Psoas muscle (tissue), 8 donors: ENCODE data around the gene MAJIN. TPM values are rescaled to one million over a fixed set of nuclear protein-coding genes. Genes with fewer than 3 reads are reported as not detected.
A peak's percentile ranks its signal among the peaks of the same experiment; 100 is the strongest.
"Not testable (repeated sequence)": the region's sequence is repeated elsewhere in the genome, so short reads cannot be mapped to it uniquely, and the experiment has no call there.

ENCODE experiments used
- ATAC-seq, 4 donors: fragments of 200-7000 bp; cut with Tn5 transposase; one replicate each; pipeline ENCODE4 v1.9.1; 2020; ENCODE audit warnings: moderate library complexity in 3 of 4, mild to moderate bottlenecking in 2 of 4
- DNase-seq, 2 donors: peaks; one replicate each; pipeline ENCODE4 v3.0.0-alpha.2; 2020
- H3K27ac ChIP-seq: fragments of 200-600 bp; one replicate; pipeline ENCODE4 v1.8.0; 2022
- H3K27me3 ChIP-seq, 3 donors: fragments of 200-600 bp in 1 of 3; one replicate each; pipeline versions ENCODE4 v1.6.1 to v1.8.0; 2013 to 2022; ENCODE audit warnings: low read length in 2 of 3, mild to moderate bottlenecking in 2 of 3, moderate library complexity in 1 of 3; ENCODE audit not compliant: insufficient read depth in 3 of 3
- H3K36me3 ChIP-seq, 2 donors: fragments of 200-600 bp in 1 of 2; one replicate each; pipeline versions ENCODE4 v1.6.1 to v1.8.0; 2013 to 2022; ENCODE audit warnings: low read depth in 1 of 2, mild to moderate bottlenecking in 1 of 2, moderate library complexity in 1 of 2; ENCODE audit not compliant: insufficient read depth in 1 of 2
- H3K4me1 ChIP-seq: fragments of 200-600 bp; one replicate; pipeline ENCODE4 v1.8.0; 2022
- H3K4me3 ChIP-seq: fragments of 200-600 bp; one replicate; pipeline ENCODE4 v1.8.0; 2022; ENCODE audit warnings: mild to moderate bottlenecking
- H3K9me3 ChIP-seq: fragments of 200-600 bp; one replicate; pipeline ENCODE4 v1.8.0; 2022
- WGBS, 3 donors: extraction: QIAGEN DNeasy Blood & Tissue Kit; methylation state at CpG; one replicate each; pipeline versions ENCODE4 v1.1.6 to v1.1.7; 2013; 5-methylcytosine and 5-hydroxymethylcytosine counted together
- intact Hi-C, 2 donors: fragments of 100-400 bp; cut with DNase I; formaldehyde crosslinking; loops; one replicate each; pipeline versions ENCODE4 v1.11.0 to v1.14.2; 2022
- polyA plus RNA-seq, 3 donors: library from polyadenylated mRNA; stranded (reverse); fragments of 200-250 nt; gene quantifications; one replicate each; pipeline ENCODE4 v1.2.3, GENCODE V29; 2013
- total RNA-seq, 4 donors: library from RNA; stranded (reverse); fragmentation: NEBNext Ultra II Directional in 2 of 4; extraction: Animal tissue kit (Norgen Biotek cat#: 25700) in 2 of 4; gene quantifications; one replicate each; pipeline versions ENCODE4 v1.2.1 to v1.2.4, GENCODE V29; 2021 to 2023
- TF ChIP-seq, protein P1 (sequence below): fragments of 200-600 bp; IDR thresholded peaks from one replicate; pipeline ENCODE4 v1.8.0; 2022; ENCODE audit warnings: antibody characterized with exemption
- donor health status: healthy with polysubstance abuse.
- donor health status: DM: no; HTN: no; CAD: no; lungs with moderate emphysema.
- donor health status: Bipolar disorder and iron deficiency.
- donor health status: healthy.
- donor health status: DM: yes; HTN: yes; CAD: no.
- donor health status: DM: no; HTN: no; CAD: no.
- donor health status: DM: no; HTN: no; CAD: no.
- donor health status: DM: yes; HTN: yes; CAD: no.

The MAJIN gene
- total and polyA plus RNA-seq, 7 donors = not detected

DNA sequence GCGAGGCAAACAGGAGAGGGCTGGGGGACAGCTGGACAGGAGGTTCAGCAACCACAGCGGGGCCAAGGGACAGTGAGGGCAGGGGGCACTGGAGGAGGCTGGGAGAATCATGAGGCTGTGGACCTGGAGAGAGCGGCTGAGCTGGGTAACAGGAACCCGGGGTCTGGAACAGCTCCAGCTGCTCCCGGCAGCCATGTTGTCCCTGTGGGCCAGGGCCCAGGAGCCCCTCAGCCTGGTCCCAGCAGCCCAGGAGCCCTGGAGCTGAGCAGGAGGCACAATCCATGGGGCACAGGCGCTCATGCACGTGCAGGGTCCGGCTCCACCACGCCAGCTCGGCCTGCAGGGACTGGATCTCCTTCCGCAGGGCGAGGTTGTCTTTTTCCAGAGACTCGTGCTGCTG is 17.5 kb upstream of the MAJIN start:
- peak in 1 of 4 donors; percentile 28 for ATAC-seq

DNA sequence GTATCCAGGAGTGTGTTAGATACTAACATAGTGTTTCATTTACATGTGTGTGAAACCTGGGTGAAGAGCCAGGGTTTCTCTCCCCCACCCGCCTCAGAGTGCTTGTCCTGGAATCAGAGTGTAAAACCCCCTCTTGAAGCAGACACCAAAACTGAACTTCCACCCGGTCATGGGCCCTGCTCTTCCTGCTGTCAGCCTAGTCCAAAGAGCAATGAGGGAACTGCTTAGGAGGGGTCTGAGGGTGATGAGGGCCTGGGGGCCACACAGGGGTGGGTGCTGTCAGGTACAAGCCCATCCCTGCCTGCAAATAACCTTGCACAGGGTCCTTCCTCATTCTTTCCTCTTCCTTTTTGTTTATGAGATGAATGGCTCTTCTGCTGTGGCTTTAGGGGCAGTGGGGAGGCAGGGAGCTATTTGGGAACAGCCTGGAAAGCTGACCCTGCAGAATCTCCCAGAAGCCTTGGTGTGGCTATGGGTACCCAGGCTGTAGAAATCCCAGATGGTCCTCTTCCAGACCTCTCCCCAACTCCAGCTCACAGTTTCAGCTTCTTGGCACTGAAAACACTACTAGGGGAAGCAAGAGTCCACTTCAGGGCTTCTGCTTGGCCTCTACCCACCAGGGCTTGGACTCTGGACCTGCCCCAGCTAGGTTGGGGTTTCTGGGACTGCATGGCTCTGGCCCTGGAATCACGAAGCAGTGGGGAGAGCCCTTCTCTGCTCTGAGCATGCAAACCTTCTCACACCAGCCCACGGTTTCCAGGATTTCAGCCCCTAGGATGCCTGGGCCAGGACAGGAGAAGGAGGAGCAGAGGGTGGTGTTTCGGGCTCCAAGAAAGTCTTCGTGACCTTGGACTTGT is 16.3 kb upstream of the MAJIN start:
- WGBS, 3 donors = 80 to 85% (median 85%) methylated on average over 6 of the region's 6 CpGs
- peaks cover 3% of the 10 kb centered on the region for H3K4me1 ChIP-seq

More for the DNA sequence above, 17.5 kb upstream of the MAJIN start:
- peaks cover 0 to 13% of the 10 kb centered on the region in 2 donors for H3K36me3 ChIP-seq
- H3K27ac ChIP-seq = peak overlapping the region; percentile 46
- 55 to 65% (median 62%) methylated on average over 13 of the region's 13 CpGs for WGBS, 3 donors
- intact Hi-C loops = no loop called here
- peak overlapping the region; percentile 50 for H3K4me3 ChIP-seq
- no peaks in the 10 kb centered on the region for H3K9me3 ChIP-seq
- TF ChIP-seq, protein P1, sequence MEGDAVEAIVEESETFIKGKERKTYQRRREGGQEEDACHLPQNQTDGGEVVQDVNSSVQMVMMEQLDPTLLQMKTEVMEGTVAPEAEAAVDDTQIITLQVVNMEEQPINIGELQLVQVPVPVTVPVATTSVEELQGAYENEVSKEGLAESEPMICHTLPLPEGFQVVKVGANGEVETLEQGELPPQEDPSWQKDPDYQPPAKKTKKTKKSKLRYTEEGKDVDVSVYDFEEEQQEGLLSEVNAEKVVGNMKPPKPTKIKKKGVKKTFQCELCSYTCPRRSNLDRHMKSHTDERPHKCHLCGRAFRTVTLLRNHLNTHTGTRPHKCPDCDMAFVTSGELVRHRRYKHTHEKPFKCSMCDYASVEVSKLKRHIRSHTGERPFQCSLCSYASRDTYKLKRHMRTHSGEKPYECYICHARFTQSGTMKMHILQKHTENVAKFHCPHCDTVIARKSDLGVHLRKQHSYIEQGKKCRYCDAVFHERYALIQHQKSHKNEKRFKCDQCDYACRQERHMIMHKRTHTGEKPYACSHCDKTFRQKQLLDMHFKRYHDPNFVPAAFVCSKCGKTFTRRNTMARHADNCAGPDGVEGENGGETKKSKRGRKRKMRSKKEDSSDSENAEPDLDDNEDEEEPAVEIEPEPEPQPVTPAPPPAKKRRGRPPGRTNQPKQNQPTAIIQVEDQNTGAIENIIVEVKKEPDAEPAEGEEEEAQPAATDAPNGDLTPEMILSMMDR = no peak
- H3K27me3 ChIP-seq = no peaks in the 10 kb centered on the region
- H3K4me1 ChIP-seq = peaks cover 3% of the 10 kb centered on the region
- peak in 1 of 2 donors; percentile 59 for DNase-seq

DNA sequence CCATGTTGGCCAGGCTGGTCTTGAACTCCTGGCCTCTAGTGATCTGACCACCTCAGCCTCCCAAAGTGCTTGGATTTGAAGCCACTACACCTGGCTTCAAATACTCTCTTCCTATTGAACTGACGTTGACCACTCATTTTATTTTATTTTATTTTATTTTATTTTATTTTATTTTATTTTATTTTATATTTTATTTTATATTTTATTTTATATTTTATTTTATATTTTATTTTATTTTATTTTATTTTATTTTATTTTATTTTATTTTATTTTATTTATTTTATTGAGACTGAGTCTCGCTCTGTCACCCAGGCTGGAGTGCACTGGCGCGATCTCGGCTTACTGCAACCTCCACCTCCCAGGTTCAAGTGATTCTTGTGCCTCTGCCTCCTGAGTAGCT is 11.4 kb upstream of the MAJIN start:
- H3K36me3 ChIP-seq, H3K27me3 ChIP-seq, H3K27ac ChIP-seq, H3K9me3 ChIP-seq, H3K4me1 ChIP-seq, intact Hi-C loops, DNase-seq, H3K4me3 ChIP-seq, ATAC-seq: not testable (repeated sequence)
- 70 to 87% (median 86%) methylated on average over 4 to 5 of the region's 5 CpGs for WGBS, 3 donors

More for the DNA sequence above, 16.3 kb upstream of the MAJIN start:
- Histone ChIP-seq H3K4me3 (no peak overlapping the region), H3K36me3 (peaks cover 0 to 7% of the 10 kb centered on the region in 2 donors), H3K27me3 (no peaks in the 10 kb centered on the region), H3K9me3 (no peaks in the 10 kb centered on the region), H3K27ac (no peak overlapping the region)
- DNase-seq (no peak), ATAC-seq (no peak)
- intact Hi-C loops = no loop called here
- TF ChIP-seq, protein P1 = no peak

DNA sequence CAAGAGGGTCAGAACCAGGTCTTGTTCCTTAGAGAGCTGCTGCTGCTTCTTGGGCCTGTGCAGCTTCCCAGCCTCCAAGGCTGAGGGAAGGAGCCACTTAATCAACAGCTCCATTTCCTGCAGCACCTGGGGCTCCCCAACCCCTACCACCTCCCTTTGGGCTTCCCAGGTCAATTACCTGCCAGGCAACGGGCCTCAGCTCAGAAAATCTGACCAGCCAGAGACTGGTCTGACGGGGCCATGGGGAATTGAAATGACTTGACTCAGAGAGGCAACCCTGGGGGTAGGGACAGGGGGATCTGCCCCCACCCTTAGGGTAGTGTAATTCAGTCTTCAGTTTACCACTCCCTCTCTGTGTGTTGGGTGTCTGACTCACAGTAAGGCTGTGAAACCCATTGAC is 4.7 kb upstream of the MAJIN start:
- intact Hi-C loops = no loop called here
- no peak for ATAC-seq

DNA sequence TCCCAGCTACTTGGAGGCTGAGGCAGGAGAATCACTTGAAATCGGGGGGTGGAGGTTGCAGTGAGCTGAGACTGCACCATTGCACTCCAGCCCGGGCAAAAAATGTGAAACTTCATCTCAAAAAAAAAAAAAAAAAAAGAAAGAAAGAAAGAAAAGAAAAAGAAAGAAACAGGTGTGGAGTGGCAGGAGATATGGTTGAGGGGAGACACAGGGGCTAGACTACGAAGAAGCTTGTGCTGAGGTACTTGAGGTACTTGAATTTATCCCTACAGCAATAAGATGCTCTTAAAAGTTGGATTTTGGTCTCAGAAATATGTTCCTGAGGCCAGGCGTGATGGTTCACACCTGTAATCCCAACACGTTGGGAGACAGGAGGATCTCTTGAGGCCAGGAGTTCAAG is 2.2 kb upstream of the MAJIN start:
- DNase-seq (no peak), ATAC-seq (no peak)
- Histone ChIP-seq H3K9me3 (no peaks in the 10 kb centered on the region), H3K27ac (no peak overlapping the region), H3K4me3 (no peak overlapping the region), H3K36me3 (no peaks in the 10 kb centered on the region), H3K27me3 (no peaks in the 10 kb centered on the region), H3K4me1 (peaks cover 11% of the 10 kb centered on the region)
- TF ChIP-seq, protein P1 = no peak
- WGBS, 3 donors = 70 to 80% (median 72%) methylated on average over 5 of the region's 5 CpGs
- intact Hi-C loops = no loop called here

More for the DNA sequence above, 4.7 kb upstream of the MAJIN start:
- Histone ChIP-seq H3K36me3 (no peaks in the 10 kb centered on the region), H3K27me3 (no peaks in the 10 kb centered on the region), H3K4me1 (peaks cover 8% of the 10 kb centered on the region), H3K9me3 (no peaks in the 10 kb centered on the region), H3K27ac (no peak overlapping the region), H3K4me3 (no peak overlapping the region)
- WGBS, 3 donors = 45 to 68% (median 63%) methylated on average over 2 of the region's 2 CpGs
- TF ChIP-seq, protein P1 = no peak
- DNase-seq = no peak
